ENCODE data around the gene PREB. TPM values are rescaled to one million over a fixed set of nuclear protein-coding genes. Genes with fewer than 3 reads are reported as not detected.
"Not testable (repeated sequence)": the region's sequence is repeated elsewhere in the genome, so short reads cannot be mapped to it uniquely, and the experiment has no call there.

PREB gene
- total and polyA plus RNA-seq, 2 experiments from 2014 or later, result 69.2 to 90.3 TPM

DNA sequence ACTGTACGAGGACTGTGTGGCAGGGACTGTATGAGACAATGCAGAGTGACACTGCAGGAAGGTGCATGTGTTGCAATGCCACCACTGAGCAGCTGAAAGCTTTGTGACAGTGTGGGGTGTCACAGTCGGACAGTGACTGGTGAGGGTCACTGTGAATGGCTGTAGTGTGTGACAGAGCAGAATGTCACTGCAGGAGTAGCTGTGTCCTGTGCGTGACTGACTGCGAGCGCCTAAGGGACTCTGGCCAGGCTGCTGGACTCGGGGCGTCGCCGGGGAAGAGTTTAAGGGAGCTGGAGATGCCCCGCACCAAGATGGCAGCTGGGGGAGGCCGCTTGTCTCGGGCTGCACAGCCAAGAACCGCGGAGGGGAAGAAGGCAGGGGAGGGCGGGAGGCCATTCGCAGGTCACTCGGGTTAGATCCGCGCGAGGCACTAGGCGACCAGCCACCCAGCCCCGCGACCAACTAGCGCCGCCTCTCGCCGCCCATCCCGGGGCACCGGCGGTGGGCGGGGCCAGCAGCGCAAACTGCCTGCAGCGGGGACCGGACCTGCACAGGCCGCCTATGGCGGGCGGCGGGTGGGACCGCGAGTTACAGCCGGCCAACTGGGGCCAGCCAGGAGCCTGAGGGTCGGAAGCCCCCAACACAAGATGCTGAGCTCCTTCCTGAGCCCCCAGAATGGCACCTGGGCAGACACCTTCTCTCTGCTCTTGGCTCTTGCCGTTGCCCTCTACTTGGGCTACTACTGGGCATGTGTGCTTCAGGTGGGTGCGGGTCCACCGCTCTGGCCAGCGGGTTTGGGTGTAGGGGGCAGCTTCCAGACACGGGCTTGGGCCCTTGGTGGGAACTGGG is 10.9 kb downstream of the PREB start, which contains the start of gene ABHD1:
Gene ABHD1 (plus strand): TSS at position 514 of the 849 bp plus-strand sequence. CDS start 134 bp downstream, at position 648.
- H3K27me3 ChIP-seq, result peaks cover 39% of the 10 kb centered on the region
- H3K79me2 ChIP-seq, result no peaks in the 10 kb centered on the region
- no peaks in the 10 kb centered on the region for H3K9me2 ChIP-seq (replicated peaks; ENCODE audit: insufficient read depth)
- H4K20me1 ChIP-seq (ENCODE audit: insufficient read depth, poor library complexity, severe bottlenecking), result no peaks in the 10 kb centered on the region
- TF ChIP-seq, protein P1, sequence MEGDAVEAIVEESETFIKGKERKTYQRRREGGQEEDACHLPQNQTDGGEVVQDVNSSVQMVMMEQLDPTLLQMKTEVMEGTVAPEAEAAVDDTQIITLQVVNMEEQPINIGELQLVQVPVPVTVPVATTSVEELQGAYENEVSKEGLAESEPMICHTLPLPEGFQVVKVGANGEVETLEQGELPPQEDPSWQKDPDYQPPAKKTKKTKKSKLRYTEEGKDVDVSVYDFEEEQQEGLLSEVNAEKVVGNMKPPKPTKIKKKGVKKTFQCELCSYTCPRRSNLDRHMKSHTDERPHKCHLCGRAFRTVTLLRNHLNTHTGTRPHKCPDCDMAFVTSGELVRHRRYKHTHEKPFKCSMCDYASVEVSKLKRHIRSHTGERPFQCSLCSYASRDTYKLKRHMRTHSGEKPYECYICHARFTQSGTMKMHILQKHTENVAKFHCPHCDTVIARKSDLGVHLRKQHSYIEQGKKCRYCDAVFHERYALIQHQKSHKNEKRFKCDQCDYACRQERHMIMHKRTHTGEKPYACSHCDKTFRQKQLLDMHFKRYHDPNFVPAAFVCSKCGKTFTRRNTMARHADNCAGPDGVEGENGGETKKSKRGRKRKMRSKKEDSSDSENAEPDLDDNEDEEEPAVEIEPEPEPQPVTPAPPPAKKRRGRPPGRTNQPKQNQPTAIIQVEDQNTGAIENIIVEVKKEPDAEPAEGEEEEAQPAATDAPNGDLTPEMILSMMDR (IDR thresholded peaks at IDR 0.05; ENCODE audit: poor library complexity), result no peak
- no peak for TF ChIP-seq EZH2 (IDR thresholded peaks at IDR 0.05; ENCODE audit: borderline replicate concordance)
- TF ChIP-seq EZH2phosphoT487 (IDR thresholded peaks at IDR 0.05; ENCODE audit: low read depth, severe bottlenecking, unreplicated experiment), result no peak
- H3K4me1 ChIP-seq (ENCODE audit: insufficient read depth), result peaks cover under 1% of the 10 kb centered on the region
- DNase-seq (ENCODE audit: low spot score), result peak; percentile 59
- no peaks in the 10 kb centered on the region for H3K9me3 ChIP-seq (ENCODE audit: low read depth)
- H2AFZ ChIP-seq, result peak within 1 kb of the TSS; percentile 95
- no peaks in the 10 kb centered on the region for H3K36me3 ChIP-seq (replicated peaks; ENCODE audit: insufficient read depth, low read depth)
- peak within 1 kb of the TSS; percentile 79 for H3K4me3 ChIP-seq
- 28% methylated on average over 17 of the region's 47 CpGs for WGBS (ENCODE audit: low lambda C conversion rate, missing lambda C conversion rate)
- H3K4me2 ChIP-seq, result peak within 1 kb of the TSS; percentile 91
- no peak within 1 kb of the TSS for H3K27ac ChIP-seq

DNA sequence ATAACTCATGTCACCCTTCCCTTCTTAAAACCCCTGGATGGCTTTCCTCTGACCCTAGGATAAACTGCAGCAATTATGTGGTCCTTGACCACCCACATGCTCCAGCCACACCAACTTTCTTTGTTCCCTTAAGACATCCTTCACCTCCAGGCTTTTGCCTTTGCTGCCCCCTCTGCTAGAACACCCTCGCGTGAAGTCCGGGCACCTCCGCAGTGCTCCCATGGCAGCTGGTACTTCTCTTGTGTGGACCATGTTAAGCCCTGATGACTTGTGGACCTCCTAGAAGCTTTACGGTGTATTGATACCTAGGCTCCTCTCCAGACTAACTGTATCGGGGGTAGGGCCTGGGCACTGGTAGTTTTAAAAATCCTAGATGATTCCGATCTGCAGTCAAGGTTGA is 11.6 kb downstream of the PREB start:
- peak overlapping the region; percentile 95 for H2AFZ ChIP-seq
- H3K4me1 ChIP-seq (ENCODE audit: insufficient read depth), result peaks cover 4% of the 10 kb centered on the region
- 92% methylated on average over 7 of the region's 7 CpGs for WGBS (ENCODE audit: low lambda C conversion rate, missing lambda C conversion rate)
- peak overlapping the region; percentile 91 for H3K4me2 ChIP-seq
- no peaks in the 10 kb centered on the region for H3K9me2 ChIP-seq (replicated peaks; ENCODE audit: insufficient read depth)
- H3K9me3 ChIP-seq (ENCODE audit: low read depth), result no peaks in the 10 kb centered on the region
- TF ChIP-seq, protein P1 (IDR thresholded peaks at IDR 0.05; ENCODE audit: poor library complexity), result no peak
- TF ChIP-seq EZH2phosphoT487 (IDR thresholded peaks at IDR 0.05; ENCODE audit: low read depth, severe bottlenecking, unreplicated experiment) (no peak), EZH2 (IDR thresholded peaks at IDR 0.05; ENCODE audit: borderline replicate concordance) (no peak)
- no peak for DNase-seq (ENCODE audit: low spot score)
- peaks cover 47% of the 10 kb centered on the region for H3K27me3 ChIP-seq
- H3K36me3 ChIP-seq (replicated peaks; ENCODE audit: insufficient read depth, low read depth), result no peaks in the 10 kb centered on the region
- H3K27ac ChIP-seq, result no peak overlapping the region
- H3K79me2 ChIP-seq, result no peaks in the 10 kb centered on the region
- no peaks in the 10 kb centered on the region for H4K20me1 ChIP-seq (ENCODE audit: insufficient read depth, poor library complexity, severe bottlenecking)
- H3K4me3 ChIP-seq, result no peak overlapping the region

DNA sequence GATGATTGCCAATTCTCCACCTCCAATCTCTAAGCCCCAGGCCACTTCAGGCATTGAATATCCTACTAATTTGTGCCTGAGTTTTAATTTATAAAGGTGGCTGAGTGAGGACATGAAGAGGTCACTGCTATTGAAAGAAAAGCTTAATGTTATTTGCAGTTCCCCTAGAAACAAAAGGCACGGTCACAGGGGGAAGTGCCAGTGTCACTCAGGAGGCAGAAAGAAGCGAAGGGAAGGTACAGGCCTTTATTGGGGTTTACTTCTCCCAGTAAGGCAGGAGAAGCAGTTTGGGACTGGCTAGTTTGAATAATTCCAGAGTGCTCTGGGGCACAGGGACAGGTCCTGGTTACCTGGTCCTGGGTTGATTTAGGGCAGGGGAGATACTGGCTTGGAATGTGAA is 12.5 kb downstream of the PREB start:
- WGBS (ENCODE audit: low lambda C conversion rate, missing lambda C conversion rate), result 75% methylated on average over 2 of the region's 2 CpGs

DNA sequence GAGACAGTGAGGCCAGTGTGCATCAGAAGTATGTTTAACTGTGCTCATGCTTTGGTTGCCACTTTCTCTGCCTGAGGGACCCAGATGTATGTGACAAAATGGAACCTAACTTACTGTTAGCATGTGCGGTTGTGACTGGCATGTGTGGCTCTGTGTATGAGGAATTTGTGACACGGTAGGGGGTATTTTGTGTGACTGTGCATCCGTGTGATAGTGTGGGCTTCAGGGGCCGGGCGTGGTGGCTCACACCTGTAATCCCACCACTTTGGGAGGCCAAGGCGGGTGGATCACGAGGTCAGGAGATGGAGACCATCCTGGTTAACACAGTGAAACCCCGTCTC is 15.1 kb downstream of the PREB start:
- 90% methylated on average over 8 of the region's 8 CpGs for WGBS (ENCODE audit: low lambda C conversion rate, missing lambda C conversion rate)
- not testable (repeated sequence) for H3K9me3 ChIP-seq (ENCODE audit: low read depth); H3K9me2 ChIP-seq (replicated peaks; ENCODE audit: insufficient read depth); H3K4me1 ChIP-seq (ENCODE audit: insufficient read depth); H3K27ac ChIP-seq; H2AFZ ChIP-seq; H4K20me1 ChIP-seq (ENCODE audit: insufficient read depth, poor library complexity, severe bottlenecking); DNase-seq (ENCODE audit: low spot score); H3K36me3 ChIP-seq (replicated peaks; ENCODE audit: insufficient read depth, low read depth); H3K79me2 ChIP-seq
- H3K4me2 ChIP-seq, result peak overlapping the region; percentile 82
- H3K4me3 ChIP-seq, result peak overlapping the region; percentile 23
- H3K27me3 ChIP-seq, result peaks cover 59% of the 10 kb centered on the region

More for the DNA sequence above, 12.5 kb downstream of the PREB start:
- no peak overlapping the region for H3K4me2 ChIP-seq
- H3K36me3 ChIP-seq (replicated peaks; ENCODE audit: insufficient read depth, low read depth), result no peaks in the 10 kb centered on the region
- TF ChIP-seq, protein P1 (IDR thresholded peaks at IDR 0.05; ENCODE audit: poor library complexity), result no peak
- TF ChIP-seq EZH2phosphoT487 (IDR thresholded peaks at IDR 0.05; ENCODE audit: low read depth, severe bottlenecking, unreplicated experiment) (no peak), EZH2 (IDR thresholded peaks at IDR 0.05; ENCODE audit: borderline replicate concordance) (no peak)
- H4K20me1 ChIP-seq (ENCODE audit: insufficient read depth, poor library complexity, severe bottlenecking), result no peaks in the 10 kb centered on the region
- no peak for DNase-seq (ENCODE audit: low spot score)
- H3K27me3 ChIP-seq, result peaks cover 55% of the 10 kb centered on the region
- no peak overlapping the region for H3K4me3 ChIP-seq
- no peaks in the 10 kb centered on the region for H3K9me2 ChIP-seq (replicated peaks; ENCODE audit: insufficient read depth)
- no peaks in the 10 kb centered on the region for H3K79me2 ChIP-seq
- no peak overlapping the region for H3K27ac ChIP-seq
- no peak overlapping the region for H2AFZ ChIP-seq
- peaks cover 4% of the 10 kb centered on the region for H3K4me1 ChIP-seq (ENCODE audit: insufficient read depth)
- no peaks in the 10 kb centered on the region for H3K9me3 ChIP-seq (ENCODE audit: low read depth)

Measured in hepatocyte (in vitro differentiated cells).